H9 (cell line): Measurements from ENCODE around the gene TTC7B. TPM values are rescaled to one million over a fixed set of nuclear protein-coding genes. Genes with fewer than 3 reads are reported as not detected.

ENCODE experiments used
- DNase-seq: peaks from one replicate; pipeline ENCODE4 v3.0.0-alpha.2; 2017
- H2AFZ ChIP-seq: one replicate; pipeline ENCODE4 v1.6.1; 2013; ENCODE audit warnings: mild to moderate bottlenecking, low read length, control low read depth, moderate library complexity
- H2AK5ac ChIP-seq: 2 replicates; pipeline ENCODE4 v1.6.1; 2013; ENCODE audit warnings: low read length, control low read depth, mixed read lengths; ENCODE audit not compliant: insufficient read length
- H2BK120ac ChIP-seq: one replicate; pipeline ENCODE4 v1.6.1; 2013; ENCODE audit warnings: low read depth, mild to moderate bottlenecking, low read length, control low read depth, inconsistent platforms; ENCODE audit not compliant: poor library complexity, severe bottlenecking
- H2BK12ac ChIP-seq: 2 replicates; pipeline ENCODE4 v1.6.1; 2013; ENCODE audit warnings: low read length, control low read depth, mixed read lengths, low read depth; ENCODE audit not compliant: insufficient read length
- H2BK15ac ChIP-seq: 2 replicates; pipeline ENCODE4 v1.6.1; 2013; ENCODE audit warnings: low read depth, low read length, control low read depth
- H2BK20ac ChIP-seq: one replicate; pipeline ENCODE4 v1.6.1; 2013; ENCODE audit warnings: low read depth, mild to moderate bottlenecking, low read length, control low read depth, inconsistent platforms; ENCODE audit not compliant: poor library complexity, severe bottlenecking
- H2BK5ac ChIP-seq: 2 replicates; pipeline ENCODE4 v1.6.1; 2013; ENCODE audit warnings: low read length, control low read depth, mixed read lengths; ENCODE audit not compliant: insufficient read length
- H3K14ac ChIP-seq: 2 replicates; pipeline ENCODE4 v1.6.1; 2013; ENCODE audit warnings: low read length, control low read depth; ENCODE audit not compliant: insufficient read depth
- H3K18ac ChIP-seq: 2 replicates; pipeline ENCODE4 v1.6.1; 2013; ENCODE audit warnings: low read depth, mild to moderate bottlenecking, mixed read lengths, low read length, control low read depth; ENCODE audit not compliant: insufficient read length
- H3K23ac ChIP-seq: 2 replicates; pipeline ENCODE4 v1.6.1; 2013; ENCODE audit warnings: low read length, control low read depth, mixed read lengths, low read depth; ENCODE audit not compliant: insufficient read length
- H3K23me2 ChIP-seq: 2 replicates; pipeline ENCODE4 v1.6.1; 2013; ENCODE audit warnings: low read depth, mild to moderate bottlenecking, mixed read lengths, low read length, control low read depth; ENCODE audit not compliant: insufficient read length, poor library complexity, severe bottlenecking
- H3K27ac ChIP-seq: 2 replicates; pipeline ENCODE4 v1.5.1; 2013; ENCODE audit warnings: low read length, control low read depth, mixed read lengths, low read depth; ENCODE audit not compliant: insufficient read length
- H3K27me3 ChIP-seq: 2 replicates; pipeline ENCODE4 v1.6.1; 2013; ENCODE audit warnings: low read length, control low read depth, inconsistent platforms; ENCODE audit not compliant: insufficient read depth
- H3K4ac ChIP-seq: 2 replicates; pipeline ENCODE4 v1.6.1; 2013; ENCODE audit warnings: low read depth, mild to moderate bottlenecking, control low read depth, inconsistent platforms, low read length, moderate library complexity
- H3K4me1 ChIP-seq: 2 replicates; pipeline ENCODE4 v1.6.1; 2013; ENCODE audit warnings: low read length, control low read depth, inconsistent platforms; ENCODE audit not compliant: insufficient read depth
- H3K4me2 ChIP-seq: 2 replicates; pipeline ENCODE4 v1.6.1; 2013; ENCODE audit warnings: low read length, control low read depth, mixed read lengths; ENCODE audit not compliant: insufficient read length, insufficient read depth
- H3K56ac ChIP-seq: 2 replicates; pipeline ENCODE4 v1.6.1; 2013; ENCODE audit warnings: low read depth, mild to moderate bottlenecking, mixed read lengths, low read length, control low read depth; ENCODE audit not compliant: insufficient read length
- H3K79me1 ChIP-seq: 2 replicates; pipeline ENCODE4 v1.6.1; 2013; ENCODE audit warnings: low read depth, mild to moderate bottlenecking, moderate library complexity, low read length, control low read depth, inconsistent platforms; ENCODE audit not compliant: insufficient read depth, poor library complexity, severe bottlenecking
- H3K79me2 ChIP-seq: 2 replicates; pipeline ENCODE4 v1.6.1; 2013; ENCODE audit warnings: low read length, control low read depth, inconsistent platforms; ENCODE audit not compliant: insufficient read depth
- H3K9ac ChIP-seq: 2 replicates; pipeline ENCODE4 v1.6.1; 2013; ENCODE audit warnings: low read length, control low read depth, mixed read lengths; ENCODE audit not compliant: insufficient read length; ENCODE audit errors: extremely low read depth
- H3K9me3 ChIP-seq: one replicate; pipeline ENCODE4 v1.6.1; 2013; ENCODE audit warnings: low read depth, low read length, inconsistent platforms; ENCODE audit not compliant: control insufficient read depth
- H3T11ph ChIP-seq: one replicate; pipeline ENCODE4 v1.6.1; 2013; ENCODE audit warnings: mild to moderate bottlenecking, low read length, control low read depth, inconsistent platforms
- H4K20me1 ChIP-seq: one replicate; pipeline ENCODE4 v1.6.1; 2013; ENCODE audit not compliant: control insufficient read depth, insufficient read length, insufficient read depth
- H4K5ac ChIP-seq: 2 replicates; pipeline ENCODE4 v1.6.1; 2013; ENCODE audit warnings: low read depth, mild to moderate bottlenecking, mixed read lengths, low read length, control low read depth; ENCODE audit not compliant: insufficient read length
- H4K8ac ChIP-seq: replicated peaks from 2 replicates; pipeline ENCODE4 v1.6.1; 2013; ENCODE audit warnings: low read length, control low read depth, mixed read lengths, low read depth; ENCODE audit not compliant: insufficient read length
- H4K91ac ChIP-seq: 2 replicates; pipeline ENCODE4 v1.6.1; 2013; ENCODE audit warnings: low read depth, mild to moderate bottlenecking, moderate library complexity, mixed read lengths, low read length, control low read depth; ENCODE audit not compliant: insufficient read length
- H3K27ac Mint-ChIP-seq, 3 experiments: 2 replicates in 2 of 3; 3 replicates in 1 of 3; pipeline ENCODE4 v1.8.0; 2020 to 2021; ENCODE audit warnings: mixed read lengths in 3 of 3, mild to moderate bottlenecking in 1 of 3, moderate library complexity in 1 of 3
- H3K27me3 Mint-ChIP-seq: 2 replicates; pipeline ENCODE4 v1.8.0; 2021; ENCODE audit warnings: low read depth, mild to moderate bottlenecking, moderate library complexity, mixed read lengths
- H3K36me3 Mint-ChIP-seq, 3 experiments: 2 replicates in 2 of 3; 3 replicates in 1 of 3; pipeline ENCODE4 v1.8.0; 2020 to 2021; ENCODE audit warnings: low read depth in 3 of 3, mixed read lengths in 3 of 3; ENCODE audit not compliant: insufficient read depth in 1 of 3
- H3K4me1 Mint-ChIP-seq, 2 experiments: 2 replicates each; pipeline ENCODE4 v1.8.0; 2020; ENCODE audit warnings: mixed read lengths in 2 of 2
- H3K4me3 Mint-ChIP-seq, 2 experiments: 2 replicates in 1 of 2; 3 replicates in 1 of 2; pipeline ENCODE4 v1.8.0; 2020 to 2021; ENCODE audit warnings: mild to moderate bottlenecking in 2 of 2, mixed read lengths in 2 of 2, moderate library complexity in 1 of 2
- H3K9me3 Mint-ChIP-seq, 2 experiments: 2 replicates in 1 of 2; 3 replicates in 1 of 2; pipeline ENCODE4 v1.8.0; 2020; ENCODE audit warnings: mild to moderate bottlenecking in 2 of 2, mixed read lengths in 2 of 2, moderate library complexity in 1 of 2
- CTCF ChIP-seq: fragments of 200-600 bp; sonication (generic); conservative IDR thresholded peaks from 3 replicates; pipeline ENCODE4 v1.8.0; 2021; ENCODE audit warnings: antibody characterized with exemption, mild to moderate bottlenecking
- WGBS: extraction: QIAGEN DNeasy Blood & Tissue Kit; methylation state at CpG from one replicate; pipeline ENCODE4 v1.1.7; 2013; ENCODE audit warnings: missing lambda C conversion rate, low lambda C conversion rate, mixed read lengths; ENCODE audit not compliant: insufficient read length; ENCODE audit errors: extremely low coverage; 5-methylcytosine and 5-hydroxymethylcytosine counted together
- total RNA-seq: library from RNA; stranded (reverse); gene quantifications from 2 replicates; pipeline ENCODE4 v1.2.1, GENCODE V29; 2021

TTC7B gene
- total RNA-seq, 1 experiment from 2014 or later = 33.7 TPM

DNA sequence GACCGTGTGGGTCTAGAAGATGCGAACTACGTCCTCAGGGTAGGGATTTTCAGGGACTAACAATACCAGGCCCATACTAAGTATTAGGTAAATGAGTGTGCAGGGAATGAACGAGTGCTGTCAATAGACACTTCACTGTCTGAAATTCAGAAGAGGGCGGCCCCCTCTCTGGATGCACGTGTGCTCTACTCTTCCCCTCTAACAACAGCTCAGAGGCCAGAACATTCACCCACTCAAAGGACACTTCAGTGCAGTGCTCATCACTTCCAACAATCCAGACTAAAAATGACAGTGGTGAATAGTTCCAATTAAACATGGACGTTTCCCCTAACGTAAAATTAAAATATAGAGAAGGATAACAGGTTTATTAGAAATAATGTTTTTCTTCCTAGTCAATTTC lies 219.5 kb downstream of the TTC7B start:
- Mint-ChIP-seq H3K4me1 (peaks cover 33 to 38% of the 10 kb centered on the region in 2 experiments), H3K27me3 (no peaks in the 10 kb centered on the region), H3K4me3 (no peak overlapping the region), H3K27ac (no peak overlapping the region), H3K9me3 (no peaks in the 10 kb centered on the region), H3K36me3 (no peaks in the 10 kb centered on the region)
- H2BK5ac ChIP-seq = no peak overlapping the region
- no CpG with 5 or more reads among the region's 8 CpGs for WGBS
- no peak for TF ChIP-seq CTCF
- no peak overlapping the region for H3K56ac ChIP-seq
- H3K14ac ChIP-seq = no peak overlapping the region
- no peaks in the 10 kb centered on the region; the same call in 1 of the 2 replicates for H3K4me1 ChIP-seq
- H4K91ac ChIP-seq = no peak overlapping the region
- H3K4ac ChIP-seq = no peak overlapping the region
- H2AFZ ChIP-seq = no peak overlapping the region
- no peak overlapping the region for H3K27ac ChIP-seq
- H2BK120ac ChIP-seq = no peak overlapping the region
- no peaks in the 10 kb centered on the region for H3K23me2 ChIP-seq
- no peak overlapping the region for H3K9ac ChIP-seq
- no peak overlapping the region for H4K8ac ChIP-seq
- H3K4me2 ChIP-seq = no peak overlapping the region
- no peak overlapping the region for H3K23ac ChIP-seq
- H2BK20ac ChIP-seq = no peak overlapping the region
- H4K20me1 ChIP-seq = no peaks in the 10 kb centered on the region
- no peak overlapping the region for H4K5ac ChIP-seq
- H2BK15ac ChIP-seq = no peak overlapping the region
- no peaks in the 10 kb centered on the region for H3K79me2 ChIP-seq
- H3K79me1 ChIP-seq = no peaks in the 10 kb centered on the region
- H3K9me3 ChIP-seq = no peaks in the 10 kb centered on the region
- no peak overlapping the region for H3K18ac ChIP-seq
- H2BK12ac ChIP-seq = no peak overlapping the region
- DNase-seq = no peak
- H3T11ph ChIP-seq = no peak overlapping the region
- no peak overlapping the region for H2AK5ac ChIP-seq
- no peaks in the 10 kb centered on the region for H3K27me3 ChIP-seq
